Choroid plexus epithelial cell (primary cell): ENCODE data around the gene SLC33A1.

Experiments
- DNase-seq: peaks from one replicate; pipeline ENCODE4 v3.0.0-alpha.2; 2010; ENCODE audit warnings: low read depth
- H3K4me3 ChIP-seq: 2 replicates; pipeline ENCODE4 v1.5.1; 2011; ENCODE audit warnings: low read depth, mild to moderate bottlenecking, control low read depth, low read length, moderate library complexity
- CTCF ChIP-seq: conservative IDR thresholded peaks from 2 replicates; pipeline ENCODE4 v1.5.1; 2011; ENCODE audit warnings: low read depth, mild to moderate bottlenecking, control low read depth, inconsistent platforms, low read length, moderate library complexity

The SLC33A1 gene

GRCh38 chr3:155805802-155806618, 48.2 kb downstream of the SLC33A1 start, which contains the start of gene C3orf33:
TSS of gene C3orf33 (minus strand) at chr3:155806278. CDS start at chr3:155806252, 26 bp downstream.
- DNase-seq: peak; percentile 63

DNA sequence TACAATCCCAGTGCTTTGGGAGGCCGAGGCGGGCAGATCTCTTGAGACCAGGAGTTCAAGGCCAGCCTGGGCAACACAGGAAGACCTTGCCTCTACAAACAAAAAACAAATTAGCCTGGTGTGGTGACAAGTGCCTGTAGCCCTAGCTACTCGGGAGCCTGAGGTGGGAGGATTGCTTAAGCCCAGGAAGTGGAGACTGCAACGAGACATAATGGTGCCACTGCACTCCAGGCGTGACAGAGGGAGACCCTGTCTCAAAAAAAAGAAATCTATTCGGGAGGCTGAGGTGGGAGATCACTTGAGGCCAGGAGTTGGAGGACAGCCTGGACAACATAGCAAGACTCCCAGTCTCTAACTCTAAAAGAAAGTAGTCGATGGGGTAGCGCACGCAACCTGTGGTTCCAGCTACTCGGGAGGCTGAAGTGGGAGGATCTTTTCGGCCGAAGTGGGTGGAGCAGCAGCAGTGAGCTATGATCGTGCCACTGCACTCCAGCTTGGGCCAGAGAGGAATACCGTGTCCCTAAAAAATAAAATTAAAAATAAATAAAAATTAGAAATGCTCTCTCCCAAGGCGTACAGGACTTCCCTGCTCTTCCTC, 48.9 kb downstream of the SLC33A1 start:
- no peak for DNase-seq
- H3K4me3 ChIP-seq: peak overlapping the region; percentile 86
- no peak for TF ChIP-seq CTCF

More at GRCh38 chr3:155805802-155806618, 48.2 kb downstream of the SLC33A1 start, which contains the start of gene C3orf33:
- H3K4me3 ChIP-seq: peak within 1 kb of the TSS; percentile 86
- TF ChIP-seq CTCF: peak; percentile 58

DNA sequence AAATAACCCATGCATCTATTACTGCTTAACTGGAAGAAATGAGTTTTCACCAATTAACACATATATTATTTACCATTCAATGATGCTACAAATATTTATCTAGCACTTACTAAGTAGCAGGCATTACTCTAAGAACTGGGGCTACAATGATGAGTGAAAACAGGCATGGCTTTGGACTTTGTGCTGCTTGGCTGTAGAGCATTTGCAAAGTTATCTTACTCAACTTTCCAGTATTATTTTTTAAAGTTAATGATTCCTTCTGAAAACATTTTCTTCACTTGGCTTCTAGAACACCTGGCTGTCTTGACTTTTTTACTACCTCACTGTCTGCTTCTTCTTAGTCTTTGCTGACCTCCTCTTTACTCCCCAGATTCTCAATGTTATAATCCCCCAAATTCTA, 49.9 kb downstream of the SLC33A1 start:
- no peak for TF ChIP-seq CTCF
- H3K4me3 ChIP-seq: no peak overlapping the region
- no peak for DNase-seq

DNA sequence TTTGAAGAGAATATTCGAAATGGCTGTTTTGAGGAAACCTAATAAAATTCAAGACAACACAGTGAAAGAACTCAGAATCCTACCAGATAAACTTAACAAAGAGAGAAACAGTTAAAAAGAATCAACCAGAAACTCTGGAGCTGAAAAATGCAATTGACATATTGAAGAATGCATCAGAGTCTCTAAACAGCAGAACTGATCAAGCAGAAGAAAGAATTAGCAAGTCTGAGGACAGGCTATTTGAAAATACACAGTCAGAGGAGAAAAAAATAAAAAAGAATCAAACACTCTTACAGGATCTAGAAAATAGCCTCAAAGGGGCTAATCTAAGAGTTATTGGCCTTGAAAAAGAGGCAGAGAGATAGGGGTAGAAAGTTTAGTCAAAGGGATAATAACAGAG, 61.7 kb downstream of the SLC33A1 start:
- no peak for TF ChIP-seq CTCF
- H3K4me3 ChIP-seq: no peak overlapping the region
- DNase-seq: no peak

GRCh38 chr3:155791190-155791589, 63.0 kb downstream of the SLC33A1 start:
- no peak for TF ChIP-seq CTCF
- H3K4me3 ChIP-seq: no peak overlapping the region
- DNase-seq: peak; percentile 30

- DNase-seq: no peak
- H3K4me3 ChIP-seq: no peak overlapping the region
- TF ChIP-seq CTCF: no peak
Measured at GRCh38 chr3:155790272-155790925, 63.8 kb downstream of the SLC33A1 start.
